ENCODE measurements around the gene PTGDR2.

The PTGDR2 gene

DNA sequence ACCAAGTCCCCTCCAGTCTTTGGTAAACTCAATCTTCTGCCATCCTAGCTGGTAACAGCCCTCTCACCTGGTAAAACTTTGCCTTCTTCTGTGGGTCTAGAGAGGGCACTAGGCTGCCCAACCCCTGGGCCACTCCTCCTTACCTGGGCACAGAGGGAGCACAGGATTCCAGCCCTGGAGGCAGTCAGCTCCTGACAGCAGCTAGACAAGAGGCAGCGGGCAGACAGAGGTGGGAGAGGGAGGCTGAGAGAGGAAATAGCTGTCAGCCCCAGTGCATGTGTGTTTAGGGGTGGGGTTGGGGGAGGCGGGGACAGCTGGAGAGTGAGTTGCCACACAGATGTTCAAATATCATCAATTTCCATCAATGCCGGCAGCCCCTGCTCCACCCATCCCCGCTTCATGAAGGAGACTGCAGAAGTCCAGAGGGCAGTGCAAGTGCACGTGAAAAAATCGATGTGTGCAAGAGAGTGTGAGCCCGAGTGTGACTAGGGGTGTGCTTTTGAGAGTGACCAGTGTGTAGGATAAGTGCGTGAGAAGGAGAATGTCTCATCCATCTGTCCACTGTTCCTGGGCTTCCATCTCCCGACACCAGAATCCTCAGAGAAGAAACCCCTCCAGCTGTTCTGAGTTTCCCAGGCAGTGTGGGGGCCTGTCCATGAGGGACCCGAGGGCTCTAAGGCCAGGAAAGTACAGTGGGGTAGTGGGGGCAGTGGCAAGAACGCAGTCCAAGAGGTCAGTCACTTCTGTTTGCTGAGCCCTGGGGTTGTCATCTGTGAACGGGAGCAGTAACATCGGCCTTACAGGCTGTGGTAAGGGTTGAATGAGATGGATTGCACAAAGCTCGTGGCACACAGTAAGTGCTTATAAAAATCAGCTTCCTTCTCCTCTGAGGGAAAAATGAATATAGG is at the start of gene PTGDR2:
Gene PTGDR2, minus strand, starts transcription at position 225 of the 908 bp plus-strand sequence. CDS start 2,228 bp downstream, outside the sequence.
- no peak for DNase-seq (ENCODE audit: low spot score)

DNA sequence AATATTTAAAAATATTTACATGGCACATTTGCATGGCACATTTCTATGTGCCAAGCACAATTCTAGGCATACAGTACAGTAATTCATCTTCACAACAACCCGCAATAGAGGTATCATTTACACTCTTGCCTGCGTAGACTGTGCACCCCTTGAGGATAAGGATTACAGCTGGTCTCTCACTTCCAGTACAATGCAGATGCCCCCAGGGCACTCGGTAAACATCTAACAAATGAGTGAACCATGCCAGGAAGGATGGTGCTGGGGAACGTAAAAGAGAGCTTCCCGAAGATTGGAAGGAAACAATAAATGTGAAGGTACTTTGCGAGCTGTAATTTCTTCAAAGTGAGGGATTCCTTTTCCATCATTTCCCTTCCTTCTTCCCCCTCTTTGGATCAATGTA is 49.3 kb upstream of the PTGDR2 start:
- DNase-seq (ENCODE audit: low spot score): no peak

DNA sequence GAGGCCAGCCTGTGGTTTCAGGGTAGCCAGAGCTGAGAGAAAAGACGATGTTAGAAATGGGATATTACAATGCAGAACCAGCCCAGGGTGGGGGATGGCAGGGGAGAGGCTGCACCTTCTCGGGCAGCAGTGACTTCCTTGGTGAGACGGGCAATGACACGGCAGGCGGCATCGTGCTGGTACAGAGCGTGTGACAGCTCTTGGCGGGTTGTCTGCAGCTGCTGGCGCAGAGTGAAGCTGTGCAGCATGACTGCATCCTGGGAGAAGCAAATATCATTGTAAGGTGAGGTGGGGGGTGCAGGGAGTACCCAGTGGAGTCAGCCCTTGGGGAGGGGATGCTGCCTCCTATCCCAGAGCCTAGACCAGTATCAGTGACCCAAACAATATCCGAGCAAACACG is 46.9 kb upstream of the PTGDR2 start:
- DNase-seq (ENCODE audit: low spot score): no peak

DNA sequence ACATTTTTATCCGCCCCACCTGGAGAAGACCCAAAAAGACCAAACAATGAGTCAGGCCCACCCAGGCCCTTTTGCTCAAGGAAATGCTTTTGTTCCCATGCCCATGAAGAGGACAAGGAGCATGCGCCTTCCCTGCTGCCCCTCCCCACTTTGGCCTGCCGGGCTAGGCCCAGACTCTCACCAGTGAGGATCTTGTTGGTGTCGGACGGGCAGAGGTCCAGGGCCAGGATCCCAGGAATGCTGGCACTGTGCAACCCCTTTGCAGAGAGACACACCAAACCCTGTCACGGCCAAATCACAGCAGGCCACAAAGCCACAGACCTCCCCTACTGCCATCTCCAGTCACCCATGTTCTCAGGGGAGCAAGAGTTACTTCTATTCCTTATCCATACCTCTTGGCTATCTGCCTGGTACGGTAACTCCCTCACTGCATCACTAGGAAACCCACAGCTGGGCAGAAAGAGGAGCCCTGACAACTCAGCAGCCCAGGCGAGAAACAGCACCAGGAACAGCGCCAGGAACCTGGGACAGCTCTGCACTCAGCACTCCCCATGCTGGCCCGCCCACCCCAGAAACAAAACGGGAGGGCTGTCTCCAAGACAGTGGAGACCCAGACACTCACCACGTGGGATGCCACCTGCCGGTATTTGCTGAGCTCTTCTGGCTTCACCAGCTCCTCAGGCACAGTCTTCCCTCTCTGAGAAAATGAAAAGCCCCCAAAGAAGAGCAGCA is 45.1 kb upstream of the PTGDR2 start:
- DNase-seq (ENCODE audit: low spot score): no peak

DNA sequence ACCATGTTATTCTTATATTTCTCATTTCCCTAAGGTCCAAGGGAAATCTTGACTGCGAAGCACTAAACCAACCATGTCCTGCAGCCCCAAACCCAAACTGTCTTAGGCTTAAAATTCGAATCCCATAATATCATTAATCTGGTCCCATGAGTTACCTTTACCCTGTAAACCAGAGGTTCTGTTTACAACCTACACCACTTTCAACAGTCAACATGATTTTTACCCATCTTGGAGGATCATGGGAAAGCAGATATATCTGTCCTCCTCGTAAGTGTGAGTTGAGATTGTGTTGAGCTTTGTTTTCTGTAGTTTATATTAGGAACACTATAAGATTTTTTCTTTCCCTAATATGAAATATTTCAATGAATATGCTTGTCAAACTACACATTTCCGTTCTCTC is 44.2 kb upstream of the PTGDR2 start:
- no peak for DNase-seq (ENCODE audit: low spot score)

DNA sequence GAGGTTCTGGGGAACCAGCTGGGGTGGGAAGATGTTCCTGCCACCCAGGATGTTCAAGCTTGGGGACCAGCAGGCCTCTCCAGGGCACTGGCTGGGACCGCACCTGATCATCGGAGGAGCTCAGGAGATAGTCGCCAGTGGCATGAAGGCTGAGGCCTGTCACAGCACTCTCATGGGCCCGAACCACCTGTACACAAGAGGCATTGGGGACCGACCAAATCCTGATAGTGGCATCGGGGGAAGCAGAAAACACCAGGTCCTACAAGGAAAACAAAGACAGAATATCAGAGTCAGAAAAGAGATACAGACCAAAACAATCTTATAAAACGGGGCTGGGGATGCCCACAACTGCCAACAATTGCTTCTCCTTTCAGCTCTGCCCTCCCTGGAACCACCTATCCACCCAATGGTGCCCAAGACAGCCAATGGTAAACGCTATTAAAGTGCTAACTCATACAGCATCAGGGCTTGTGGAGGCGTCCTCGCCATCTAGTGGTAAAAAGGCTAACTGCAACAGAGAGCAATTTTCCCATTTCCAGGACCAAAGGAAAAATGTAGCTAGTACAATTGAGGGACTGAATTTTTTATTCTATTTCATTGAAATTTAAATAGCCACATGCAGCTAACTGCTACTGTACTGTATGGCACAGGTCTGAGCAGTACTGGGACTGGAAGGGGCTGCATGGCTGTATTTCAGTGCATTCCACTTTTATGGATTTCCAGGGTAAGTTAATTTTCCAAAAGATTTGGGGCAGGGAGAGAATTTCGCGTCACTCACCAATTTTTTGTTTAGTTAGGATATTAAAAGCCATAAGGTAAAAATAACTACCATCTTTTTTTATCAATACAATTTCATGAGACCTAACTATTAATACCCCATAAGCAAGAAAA is 43.5 kb upstream of the PTGDR2 start:
- DNase-seq (ENCODE audit: low spot score): peak; percentile 73

DNA sequence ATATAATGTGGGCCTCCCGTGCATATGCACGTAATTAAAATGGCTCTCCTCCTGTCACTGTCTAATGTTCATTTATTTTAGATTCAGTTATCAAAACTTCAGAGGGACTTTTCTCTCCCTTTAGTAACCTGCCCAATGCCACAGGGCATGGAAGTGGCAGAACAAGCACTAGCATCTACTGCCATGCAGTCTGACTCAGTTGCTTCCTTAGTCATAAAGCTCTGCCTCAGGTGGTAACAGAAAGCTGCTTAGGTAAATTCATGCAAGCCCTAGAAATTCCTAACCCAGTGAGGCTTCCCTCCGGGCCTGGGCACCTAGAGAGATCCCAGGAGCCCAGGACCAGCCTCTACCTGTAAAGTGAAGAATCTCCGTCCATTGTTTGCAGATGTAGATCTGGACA is 41.7 kb upstream of the PTGDR2 start:
- DNase-seq (ENCODE audit: low spot score): no peak

DNA sequence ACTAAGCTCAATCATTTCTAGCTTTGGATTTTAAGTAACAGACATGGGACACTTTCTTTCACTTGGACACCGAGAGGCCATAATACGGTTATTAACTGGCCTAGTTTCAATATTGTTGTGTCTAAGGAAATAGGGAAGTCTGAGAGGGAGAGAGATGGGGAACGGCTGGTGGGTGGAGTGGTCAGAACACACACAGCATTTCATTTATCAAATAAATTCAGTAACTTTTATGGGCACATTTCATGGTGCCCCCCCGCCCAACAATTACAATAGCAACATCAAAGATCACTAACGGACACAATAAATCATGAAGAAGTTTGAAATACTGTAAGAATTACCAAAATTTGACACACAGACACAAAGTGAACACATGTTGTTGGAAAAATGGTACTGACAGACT is 39.9 kb upstream of the PTGDR2 start:
- no peak for DNase-seq (ENCODE audit: low spot score)

DNA sequence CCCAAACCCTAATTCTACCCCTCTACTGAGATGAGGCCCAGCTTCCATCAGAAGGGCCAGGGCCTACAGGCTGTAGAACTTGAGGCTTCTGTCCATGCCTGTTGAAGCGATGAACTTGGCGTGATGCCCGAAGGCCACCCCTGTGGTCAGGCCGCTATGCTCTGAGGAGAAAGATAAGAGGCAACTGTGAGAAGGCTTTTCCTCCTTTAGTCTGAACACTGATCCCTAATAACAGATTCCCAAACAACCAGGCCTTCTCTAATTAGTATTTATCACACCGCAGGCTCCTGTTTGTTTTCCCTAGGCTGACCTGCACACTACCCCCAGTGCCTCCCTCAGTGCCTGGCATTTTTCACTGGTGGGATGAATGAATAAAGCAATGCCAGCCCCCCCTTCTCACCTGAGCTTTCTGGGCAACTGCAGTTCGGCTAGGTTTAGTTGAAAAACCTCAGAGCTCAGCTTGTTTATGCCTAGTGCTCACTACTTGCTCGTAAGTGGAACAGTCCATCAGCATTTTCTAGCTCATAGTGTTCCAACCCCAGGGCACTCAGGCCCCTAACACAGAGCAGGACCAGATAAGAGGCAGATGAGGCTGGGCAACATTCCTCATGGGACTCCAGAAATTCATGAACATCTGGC is 35.5 kb upstream of the PTGDR2 start:
- no peak for DNase-seq (ENCODE audit: low spot score)

DNA sequence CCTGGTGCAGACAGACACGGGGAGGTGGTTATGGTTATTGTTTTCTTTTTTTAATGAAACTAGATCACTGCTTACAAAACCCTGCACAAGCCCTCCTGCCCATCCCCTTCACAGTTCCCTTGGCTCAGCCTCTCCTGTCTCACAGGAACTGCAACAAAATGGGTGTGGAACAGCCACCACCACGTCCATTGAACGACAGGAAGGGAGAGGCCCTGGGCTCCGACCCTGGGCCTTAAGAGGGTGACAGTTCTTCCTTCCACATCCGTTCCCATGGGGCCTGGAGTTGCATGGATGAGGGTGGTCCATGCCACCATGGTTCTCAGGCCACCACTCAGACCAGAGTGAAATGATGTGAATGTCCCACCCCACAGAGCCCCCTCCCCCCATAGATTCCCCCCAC is 34.9 kb upstream of the PTGDR2 start:
- DNase-seq (ENCODE audit: low spot score): no peak

DNA sequence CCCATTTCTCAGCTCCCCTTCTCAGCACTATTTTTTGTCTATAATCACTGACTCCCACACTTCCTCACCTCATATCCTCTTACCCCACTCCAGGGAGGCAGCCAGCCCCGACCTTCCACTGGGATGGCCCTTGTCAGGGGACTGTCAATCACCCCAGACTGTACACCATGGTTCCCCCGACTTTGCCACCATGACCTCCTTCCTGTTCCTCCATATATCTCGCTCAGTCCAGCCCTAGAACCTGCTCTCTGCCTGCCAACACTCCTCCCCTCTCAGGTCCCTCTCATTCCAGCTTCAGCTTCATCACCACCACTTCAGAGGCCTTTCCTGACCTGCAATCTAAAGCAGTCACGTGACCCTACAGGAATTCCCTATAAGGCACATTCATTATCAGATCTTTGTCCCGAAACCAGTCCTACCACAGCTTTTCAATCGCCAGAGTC is 34.1 kb upstream of the PTGDR2 start:
- no peak for DNase-seq (ENCODE audit: low spot score)

DNA sequence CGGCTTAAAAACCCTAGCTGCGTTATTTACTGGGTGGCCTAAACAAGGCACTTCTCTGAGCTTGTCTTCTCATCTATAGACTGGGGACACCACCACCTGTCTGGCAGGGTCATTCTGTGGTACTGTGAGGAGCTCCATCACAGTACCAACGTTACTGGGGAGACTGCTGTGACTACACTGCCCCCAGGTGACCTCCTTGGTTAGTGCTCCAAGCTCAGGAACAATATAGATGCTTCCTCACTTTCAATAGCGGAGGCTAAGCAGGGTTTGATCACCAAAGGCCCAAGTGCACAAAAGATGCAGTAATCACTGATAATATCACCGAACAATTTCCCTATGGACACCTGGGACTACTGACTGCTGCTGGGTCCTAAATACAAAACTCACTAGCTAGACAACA is 31.8 kb upstream of the PTGDR2 start:
- DNase-seq (ENCODE audit: low spot score): peak; percentile 63

DNA sequence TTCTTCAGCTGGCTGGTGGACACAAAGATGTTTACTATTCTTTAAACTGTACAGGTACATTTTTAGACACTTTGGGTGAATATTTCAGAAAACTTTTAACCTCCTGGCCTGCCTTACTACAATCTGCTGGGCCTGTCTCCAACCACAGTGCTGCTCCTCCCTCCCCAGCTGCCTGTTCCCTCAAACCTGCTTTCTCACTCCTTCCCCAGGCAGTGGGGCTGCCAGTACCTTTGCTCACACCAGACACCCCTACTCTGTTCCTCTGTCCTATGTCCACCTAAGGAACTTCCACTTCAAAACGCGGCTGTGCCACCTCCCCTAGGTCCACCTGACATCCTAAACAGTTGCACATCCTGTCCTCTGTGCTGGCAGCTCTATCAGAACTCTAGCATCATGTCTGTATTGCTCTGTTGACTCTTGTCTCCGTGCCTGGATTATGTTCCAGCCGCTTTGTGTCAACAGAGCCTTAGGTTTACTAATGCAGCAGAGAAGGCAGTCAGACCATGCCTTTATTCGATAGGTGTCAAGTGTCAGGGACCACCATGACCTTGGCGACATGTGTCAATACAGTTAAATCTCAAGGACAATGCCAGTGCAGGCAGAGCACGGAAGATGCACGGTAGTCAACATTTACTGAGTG is 25.0 kb upstream of the PTGDR2 start:
- DNase-seq (ENCODE audit: low spot score): no peak

DNA sequence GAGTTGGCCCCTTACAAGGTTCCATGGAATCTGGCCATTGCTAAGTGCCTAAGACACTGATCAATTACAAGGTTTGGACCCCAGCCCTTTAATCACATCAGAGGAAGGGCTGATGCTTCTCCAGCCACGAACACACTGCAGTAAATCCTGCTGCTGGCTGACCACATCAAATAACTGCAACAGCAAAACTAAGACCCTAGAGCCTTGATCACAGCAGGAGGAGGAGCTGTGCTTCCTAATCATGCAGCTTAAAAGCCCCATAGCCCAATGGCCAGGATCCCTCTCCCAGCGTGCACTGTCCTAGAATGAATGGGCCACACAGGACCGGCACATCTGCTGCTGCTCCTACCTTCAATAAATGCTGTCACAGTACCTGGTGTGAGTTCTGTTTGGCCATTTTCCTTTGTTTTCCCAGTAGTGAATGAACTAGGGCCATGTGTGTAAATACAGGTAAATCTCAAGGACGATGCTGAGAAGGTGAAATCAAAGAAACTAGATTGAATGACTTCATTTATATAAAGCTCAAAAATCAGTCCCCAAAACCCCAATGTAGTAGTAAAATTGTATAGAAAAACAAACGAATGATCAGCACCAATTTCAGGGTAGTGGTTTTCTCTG is 24.3 kb upstream of the PTGDR2 start:
- DNase-seq (ENCODE audit: low spot score): no peak

DNA sequence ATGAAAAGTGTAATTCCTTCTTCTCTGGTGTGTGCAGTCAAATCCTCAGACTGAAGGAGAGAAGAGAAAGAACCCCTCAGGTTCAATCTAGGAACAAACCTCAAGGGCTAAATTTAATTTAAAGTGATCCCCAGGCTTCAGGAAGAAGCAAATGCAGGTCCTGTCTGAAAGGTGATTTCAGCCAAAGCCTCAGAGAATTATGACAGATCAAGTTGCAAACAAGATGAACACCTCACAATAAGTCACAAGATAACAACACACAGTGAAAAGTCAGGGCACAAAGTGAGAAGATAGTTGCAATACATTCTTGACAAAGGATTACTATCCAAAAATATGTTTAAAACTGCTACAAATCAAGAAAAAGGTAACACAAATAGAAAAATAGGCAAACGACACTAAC is 23.4 kb upstream of the PTGDR2 start:
- DNase-seq (ENCODE audit: low spot score): no peak

DNA sequence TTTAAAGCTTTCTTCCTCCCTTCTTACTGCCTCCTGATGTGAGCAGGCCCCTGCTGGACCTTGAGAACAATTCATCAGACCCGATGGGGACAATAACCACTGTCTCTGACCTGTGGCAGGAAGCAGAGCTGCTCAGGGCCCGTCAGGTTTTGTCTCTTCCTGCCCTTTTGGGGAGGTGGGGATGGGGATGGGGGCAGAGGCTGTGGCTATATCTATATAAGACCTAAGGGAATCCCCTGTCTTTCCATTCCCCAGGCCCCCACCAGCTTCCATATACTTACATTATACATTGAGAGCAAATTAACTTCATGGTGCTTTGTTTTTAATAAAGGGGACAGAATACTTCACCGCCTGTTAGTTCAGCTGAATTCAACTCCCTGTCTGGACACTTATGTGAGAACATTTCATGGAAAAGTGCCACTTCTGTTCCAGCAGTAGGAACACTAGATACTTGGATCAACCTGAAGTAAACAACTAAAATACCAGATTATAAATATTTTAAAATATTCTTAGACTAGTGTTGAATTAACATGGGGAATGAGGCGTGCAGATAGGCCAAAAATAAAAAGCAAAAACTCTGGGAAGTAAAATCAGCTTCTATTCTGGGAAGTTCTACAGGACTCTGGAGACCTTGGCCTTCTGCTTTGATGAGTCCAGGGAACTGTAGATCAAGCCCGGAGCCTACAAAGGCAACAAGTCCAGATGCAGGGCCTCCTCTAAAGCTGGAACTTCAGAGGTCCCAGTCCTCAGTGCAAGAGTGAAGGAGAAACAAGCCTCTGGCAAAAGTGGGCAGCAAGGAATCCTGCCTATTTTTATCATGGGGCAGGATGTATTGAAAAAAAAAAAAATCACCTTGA is 22.7 kb upstream of the PTGDR2 start:
- DNase-seq (ENCODE audit: low spot score): no peak

DNA sequence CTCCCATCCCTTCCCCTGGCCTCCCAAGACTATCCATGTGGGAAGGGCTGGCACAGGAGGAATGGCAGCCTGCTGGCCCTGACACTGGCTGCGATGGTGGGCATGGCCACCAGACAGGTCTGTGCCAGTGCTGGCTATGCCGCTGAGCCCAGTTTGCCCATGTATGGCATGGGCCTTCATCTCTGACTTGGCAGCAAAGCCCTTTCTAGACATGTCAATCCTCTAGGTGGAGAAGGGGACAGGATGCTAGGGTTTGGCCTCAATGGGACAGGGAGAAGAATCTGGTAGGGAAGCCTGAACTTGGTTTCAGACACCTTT is 20.4 kb upstream of the PTGDR2 start:
- DNase-seq (ENCODE audit: low spot score): no peak

DNA sequence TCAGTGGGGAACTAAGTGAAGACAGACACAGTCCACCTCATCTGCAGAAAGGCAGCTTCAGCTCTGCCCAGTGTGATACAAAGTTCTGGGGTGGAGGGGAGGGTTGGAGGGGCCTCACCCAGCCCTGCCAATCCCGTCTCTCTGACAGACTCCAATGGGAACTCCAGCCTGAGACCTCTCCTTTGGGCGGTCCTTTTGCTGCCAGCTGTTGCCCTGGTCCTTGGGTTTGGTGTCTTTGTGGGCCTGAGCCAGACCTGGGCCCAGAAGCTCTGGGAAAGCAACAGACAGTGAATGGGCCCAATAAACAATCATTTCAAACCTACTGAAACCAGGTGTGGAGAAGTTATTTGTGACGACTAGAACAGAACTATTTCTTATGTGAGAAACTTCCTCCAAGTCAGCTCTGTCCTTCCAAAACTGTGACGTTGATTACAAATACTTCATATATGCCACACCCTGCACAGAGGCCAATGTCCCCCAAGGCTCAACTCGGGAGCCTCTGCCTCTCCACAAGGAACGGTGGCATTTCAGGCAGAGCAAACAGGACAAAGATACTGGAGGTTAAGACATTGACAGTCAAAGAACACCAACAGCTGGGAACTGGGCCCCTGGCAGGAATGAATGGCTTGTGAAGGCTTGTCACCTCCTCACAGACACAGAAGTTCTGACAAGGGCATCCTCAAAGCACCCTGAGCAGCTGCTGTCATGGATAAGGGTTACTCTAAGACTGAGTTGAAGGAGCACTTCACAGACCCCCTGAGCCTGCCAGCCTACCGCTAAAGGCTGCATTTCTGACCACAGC is 19.8 kb upstream of the PTGDR2 start:
- no peak for DNase-seq (ENCODE audit: low spot score)

Data from kidney tubule cell (primary cell).